Loucy (cell line): ENCODE results near the gene PRKACA.

Source experiments
- H2AFZ ChIP-seq: fragments of 200-600 bp; sonication (generic); 2 replicates; pipeline ENCODE4 v1.6.0; 2016; ENCODE audit warnings: antibody characterized with exemption, mild to moderate bottlenecking, low read length, moderate library complexity
- H3F3A ChIP-seq: fragments of 200-600 bp; 2 replicates; pipeline ENCODE4 v1.6.0; 2016; ENCODE audit warnings: antibody characterized with exemption, low read depth, mild to moderate bottlenecking
- H3K27me3 ChIP-seq: fragments of 200-600 bp; sonication (generic); 2 replicates; pipeline ENCODE4 v1.6.1; 2014; ENCODE audit warnings: low read length, mild to moderate bottlenecking; ENCODE audit not compliant: insufficient read depth, poor library complexity, severe bottlenecking
- H3K36me3 ChIP-seq: fragments of 200-600 bp; sonication (generic); 2 replicates; pipeline ENCODE4 v1.6.1; 2016; ENCODE audit warnings: low read length; ENCODE audit not compliant: insufficient read depth
- H3K4me1 ChIP-seq: fragments of 200-600 bp; sonication (generic); 2 replicates; pipeline ENCODE4 v1.5.1; 2014; ENCODE audit warnings: low read length, mild to moderate bottlenecking; ENCODE audit not compliant: insufficient read depth, poor library complexity, severe bottlenecking
- H3K4me2 ChIP-seq: fragments of 200-600 bp; sonication (generic); 2 replicates; pipeline ENCODE4 v1.6.0; 2014; ENCODE audit warnings: antibody characterized with exemption, low read length, low read depth, mild to moderate bottlenecking; ENCODE audit not compliant: poor library complexity, severe bottlenecking
- H3K4me3 ChIP-seq: fragments of 200-600 bp; sonication (generic); 2 replicates; pipeline ENCODE4 v1.5.1; 2014; ENCODE audit warnings: low read length, mild to moderate bottlenecking, mixed read lengths; ENCODE audit not compliant: poor library complexity, severe bottlenecking
- H3K79me2 ChIP-seq: fragments of 200-600 bp; sonication (generic); 2 replicates; pipeline ENCODE4 v1.6.1; 2014; ENCODE audit warnings: low read length; ENCODE audit not compliant: insufficient read depth
- H3K9ac ChIP-seq: fragments of 200-600 bp; sonication (generic); 2 replicates; pipeline ENCODE4 v1.6.0; 2014; ENCODE audit warnings: mild to moderate bottlenecking, low read depth, low read length, moderate library complexity; ENCODE audit not compliant: poor library complexity, severe bottlenecking
- H3K9me2 ChIP-seq: fragments of 200-600 bp; sonication (generic); replicated peaks from 2 replicates; pipeline ENCODE4 v1.6.1; 2016; ENCODE audit warnings: low read depth, low read length, mixed read lengths
- H3K9me3 ChIP-seq: fragments of 200-600 bp; sonication (generic); 2 replicates; pipeline ENCODE4 v1.6.1; 2014; ENCODE audit warnings: mild to moderate bottlenecking, antibody characterized with exemption, low read length, low read depth; ENCODE audit not compliant: insufficient read depth
- H4K20me1 ChIP-seq: fragments of 200-600 bp; sonication (generic); 2 replicates; pipeline ENCODE4 v1.6.0; 2014; ENCODE audit warnings: antibody characterized with exemption, low read length, mild to moderate bottlenecking; ENCODE audit not compliant: insufficient read depth, poor library complexity, severe bottlenecking
- CTCF ChIP-seq: fragments of 200-600 bp; sonication (generic); conservative IDR thresholded peaks from 2 replicates; pipeline ENCODE4 v1.5.1; 2014; ENCODE audit warnings: mild to moderate bottlenecking, antibody characterized with exemption, low read length
- EZH2phosphoT487 ChIP-seq: fragments of 200-600 bp; IDR thresholded peaks from 2 replicates; pipeline ENCODE4 v1.6.1; 2018; ENCODE audit warnings: antibody characterized with exemption, mild to moderate bottlenecking, moderate library complexity, borderline replicate concordance

PRKACA gene

GRCh38 chr19:14117668-14118164 lies at the start of gene PRKACA:
Gene PRKACA, minus strand, starts transcription at chr19:14117762. Its CDS starts 215 bp downstream, at chr19:14117547.
- H3F3A ChIP-seq = no peaks in the 10 kb centered on the region; the same call in 1 of the 2 replicates
- peak within 1 kb of the TSS; percentile 89 for H3K4me2 ChIP-seq
- H3K79me2 ChIP-seq = peaks cover 34% of the 10 kb centered on the region; the same call in 1 of the 2 replicates
- peak within 1 kb of the TSS; percentile 81 for H3K4me3 ChIP-seq
- no peaks in the 10 kb centered on the region for H3K9me2 ChIP-seq
- H3K9ac ChIP-seq = peak within 1 kb of the TSS; percentile 72
- no peaks in the 10 kb centered on the region for H3K9me3 ChIP-seq
- TF ChIP-seq EZH2phosphoT487 = no peak
- no peak for TF ChIP-seq CTCF
- no peaks in the 10 kb centered on the region; the same call in 1 of the 2 replicates for H3K36me3 ChIP-seq
- peaks cover 49% of the 10 kb centered on the region for H3K4me1 ChIP-seq
- H3K27me3 ChIP-seq = no peaks in the 10 kb centered on the region
- no peak within 1 kb of the TSS for H2AFZ ChIP-seq
- peaks cover 18% of the 10 kb centered on the region for H4K20me1 ChIP-seq

DNA sequence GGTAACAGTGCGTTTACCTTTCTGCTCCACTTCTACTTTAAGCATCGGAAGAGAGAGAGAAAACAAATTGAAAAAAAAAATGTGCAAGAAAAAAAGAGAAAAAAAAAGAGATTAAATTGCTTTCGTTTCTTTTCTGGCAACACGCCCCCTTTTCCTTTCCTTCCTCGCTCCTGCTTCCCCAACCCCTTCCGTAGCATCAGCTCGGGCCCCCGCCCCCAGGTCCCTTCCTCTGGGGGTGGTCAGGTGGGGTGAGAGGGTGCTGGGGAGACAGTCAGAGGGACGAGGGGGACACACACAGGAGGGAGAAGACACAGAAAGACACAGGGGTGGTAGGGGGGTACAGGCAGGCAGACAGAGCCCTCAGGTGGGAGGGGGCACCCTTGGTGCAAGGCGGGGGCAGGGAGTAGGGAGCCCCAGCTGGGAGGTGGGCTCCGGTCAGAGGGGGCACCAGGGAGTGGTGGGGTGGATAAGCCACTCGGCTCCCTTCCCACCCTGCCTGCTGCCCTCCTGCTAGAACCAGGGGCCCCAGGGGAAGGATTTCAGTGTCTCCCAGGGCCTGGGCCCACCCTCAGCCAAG lies 49.5 kb upstream of the PRKACA start:
- no peaks in the 10 kb centered on the region for H3K79me2 ChIP-seq
- H3F3A ChIP-seq = no peaks in the 10 kb centered on the region
- no peaks in the 10 kb centered on the region for H3K4me1 ChIP-seq
- H3K9me3 ChIP-seq = no peaks in the 10 kb centered on the region
- no peak overlapping the region for H3K4me3 ChIP-seq
- H3K4me2 ChIP-seq = no peak overlapping the region
- H3K9me2 ChIP-seq = no peaks in the 10 kb centered on the region
- TF ChIP-seq CTCF = no peak
- TF ChIP-seq EZH2phosphoT487 = no peak
- no peak overlapping the region for H2AFZ ChIP-seq
- H4K20me1 ChIP-seq = no peaks in the 10 kb centered on the region
- H3K9ac ChIP-seq = no peak overlapping the region
- H3K27me3 ChIP-seq = no peaks in the 10 kb centered on the region
- H3K36me3 ChIP-seq = peaks cover 45% of the 10 kb centered on the region; the same call in 1 of the 2 replicates

DNA sequence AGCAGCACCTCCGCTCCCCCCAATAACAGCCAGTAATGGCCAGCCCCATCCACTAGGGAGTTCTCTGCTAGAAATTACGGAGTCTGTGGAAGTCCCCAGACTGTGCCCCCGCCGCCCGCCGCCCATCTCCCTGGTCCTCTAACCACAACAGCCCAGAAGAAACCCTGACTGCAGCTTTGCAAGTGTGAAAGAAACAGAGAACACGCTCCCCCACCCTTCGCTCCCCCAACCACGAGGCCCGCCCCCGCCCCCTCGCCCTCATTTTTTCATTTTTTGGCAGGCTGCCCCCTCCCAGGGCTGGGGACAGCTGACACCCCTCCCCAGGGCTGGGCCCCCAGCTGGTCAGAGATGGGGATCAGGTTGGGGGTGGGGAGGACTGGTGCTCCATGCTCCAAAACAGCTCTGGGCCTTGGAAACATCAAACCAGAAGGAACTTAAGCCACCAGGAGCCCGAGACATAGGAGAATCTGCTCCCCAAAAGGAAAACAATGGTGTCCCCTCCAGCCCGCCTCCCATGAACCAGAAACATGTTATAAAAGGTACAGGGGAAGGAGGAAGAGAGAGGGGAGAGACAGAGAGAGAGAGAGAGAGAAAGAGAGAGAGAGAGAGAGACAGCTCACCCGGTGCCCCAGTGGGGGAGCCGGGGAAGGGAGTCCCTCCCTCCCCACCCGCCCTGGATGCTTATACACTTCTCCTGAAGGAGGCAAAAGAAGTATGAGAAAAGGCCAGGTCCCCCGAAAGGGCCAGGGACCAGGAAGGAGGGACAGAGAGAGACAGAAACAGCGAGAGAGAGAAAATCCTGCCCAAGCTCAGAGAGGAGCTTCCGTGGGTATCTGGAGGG lies 48.6 kb upstream of the PRKACA start:
- Histone ChIP-seq H3K9ac (no peak overlapping the region), H3K36me3 (peaks cover 44% of the 10 kb centered on the region; the same call in 1 of the 2 replicates), H3K9me2 (no peaks in the 10 kb centered on the region), H3K4me3 (no peak overlapping the region), H2AFZ (no peak overlapping the region), H3K27me3 (no peaks in the 10 kb centered on the region), H3K9me3 (no peaks in the 10 kb centered on the region), H3K79me2 (no peaks in the 10 kb centered on the region), H3F3A (no peaks in the 10 kb centered on the region), H3K4me2 (no peak overlapping the region), H3K4me1 (no peaks in the 10 kb centered on the region), H4K20me1 (no peaks in the 10 kb centered on the region)
- no peak for TF ChIP-seq CTCF
- no peak for TF ChIP-seq EZH2phosphoT487
